ENCODE data around the gene ACO2.

ACO2 gene

DNA sequence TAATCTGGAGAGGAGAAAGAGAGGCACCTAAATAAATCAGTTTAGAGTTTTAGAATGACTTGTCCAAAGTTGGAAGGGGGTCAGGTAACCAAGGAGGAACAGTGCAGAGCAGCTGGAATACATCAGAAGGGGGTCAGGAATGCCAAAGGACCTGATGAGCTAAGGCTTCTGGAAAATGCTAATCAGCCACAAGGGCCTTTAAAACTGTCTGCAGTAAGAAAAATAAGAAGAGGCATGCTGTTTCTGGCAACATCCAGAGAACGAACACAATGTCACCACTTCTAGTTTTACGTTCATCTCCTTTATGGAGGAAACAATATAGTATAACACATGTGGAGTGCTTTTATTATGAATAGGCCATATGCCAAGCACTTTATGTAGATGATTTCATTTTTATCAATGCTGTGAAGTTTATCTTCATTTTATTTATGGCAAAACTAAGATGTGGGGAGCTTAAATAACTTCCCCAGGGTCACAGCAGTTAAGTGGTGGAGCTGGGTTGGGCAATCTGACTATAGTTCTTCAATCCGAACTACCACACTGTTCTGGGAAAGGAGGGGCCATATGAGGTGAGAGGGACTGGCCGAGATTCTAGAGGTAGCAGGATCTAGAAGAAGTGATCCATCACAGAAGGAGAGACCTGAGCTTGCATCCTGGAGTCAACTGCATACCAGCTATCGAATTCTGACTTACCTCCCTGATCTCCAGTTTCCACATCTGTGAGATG, 22.6 kb downstream of the ACO2 start:
- no peak for DNase-seq

DNA sequence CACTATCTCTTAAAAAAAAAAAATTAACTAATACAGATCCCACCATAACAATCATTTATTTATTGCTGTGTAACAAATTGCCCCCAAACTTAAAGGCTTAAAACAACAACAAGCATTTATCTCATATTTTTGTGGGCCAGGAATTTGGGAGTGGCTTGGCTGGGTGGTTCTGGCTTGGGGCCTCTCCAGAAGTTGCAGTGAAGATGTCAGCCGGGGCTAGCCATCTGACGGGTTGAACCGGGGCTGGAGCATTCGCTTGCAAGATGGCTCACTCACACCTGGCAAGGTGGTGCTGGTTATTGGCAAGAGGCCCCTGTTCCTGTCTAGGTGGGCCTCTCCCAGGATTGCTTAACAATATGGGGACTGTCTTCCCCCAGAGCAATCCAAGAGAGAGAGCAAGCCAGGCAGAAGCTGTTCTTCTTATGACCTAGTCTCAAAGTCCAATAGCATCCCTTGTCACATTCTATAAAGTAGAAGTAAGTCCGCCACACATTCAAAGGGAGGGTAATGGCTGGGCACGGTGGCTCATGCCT, 29.5 kb downstream of the ACO2 start:
- no peak for DNase-seq

DNA sequence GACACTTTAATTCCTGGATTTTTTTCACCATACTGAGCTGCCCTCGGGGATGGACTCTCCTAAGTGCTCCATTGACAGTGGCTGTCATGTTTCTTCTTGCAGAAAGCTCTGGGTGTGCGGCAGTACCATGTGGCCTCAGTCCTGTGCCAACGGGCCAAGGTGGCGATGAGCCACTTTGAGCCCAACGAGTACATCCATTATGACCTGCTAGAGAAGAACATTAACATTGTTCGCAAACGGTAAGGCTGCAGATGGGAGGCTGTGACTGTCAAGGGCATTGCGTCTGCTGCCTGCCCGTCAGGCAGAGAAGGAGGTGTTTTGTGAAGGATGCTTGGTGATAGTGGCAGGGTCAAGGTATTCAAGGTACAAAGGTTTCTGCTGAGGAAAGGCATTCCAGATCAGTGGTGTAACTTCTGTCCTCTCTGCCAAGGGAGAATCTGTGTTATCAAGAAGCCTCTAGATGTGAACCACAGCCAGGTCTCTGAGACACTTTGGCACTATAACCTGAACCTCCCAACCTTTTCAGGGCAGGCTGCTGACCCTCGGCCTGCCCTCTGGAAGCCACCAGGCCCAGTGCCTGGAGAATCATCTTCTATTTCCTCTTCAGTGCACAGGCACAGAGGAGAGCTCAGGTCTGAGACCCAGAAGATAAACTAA, 30.8 kb downstream of the ACO2 start:
- no peak for DNase-seq

DNA sequence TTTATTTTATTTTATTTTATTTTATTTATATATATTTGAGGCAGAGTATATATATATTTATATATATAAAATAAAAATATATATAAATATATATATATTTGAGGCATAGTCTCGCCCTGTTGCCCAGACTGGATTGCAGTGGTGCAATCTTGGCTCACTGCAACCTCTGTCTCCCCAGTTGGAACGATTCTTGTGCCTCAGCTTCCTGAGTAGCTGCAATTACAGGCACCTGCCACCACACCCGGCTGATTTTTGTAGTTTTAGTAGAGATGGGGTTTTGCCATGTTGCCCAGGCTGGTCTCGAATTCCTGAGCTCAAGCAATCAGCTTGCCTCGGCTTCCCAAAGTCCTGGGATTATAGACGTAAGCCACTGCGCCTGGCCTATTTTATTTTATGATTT, 31.4 kb downstream of the ACO2 start:
- DNase-seq = no peak

DNA sequence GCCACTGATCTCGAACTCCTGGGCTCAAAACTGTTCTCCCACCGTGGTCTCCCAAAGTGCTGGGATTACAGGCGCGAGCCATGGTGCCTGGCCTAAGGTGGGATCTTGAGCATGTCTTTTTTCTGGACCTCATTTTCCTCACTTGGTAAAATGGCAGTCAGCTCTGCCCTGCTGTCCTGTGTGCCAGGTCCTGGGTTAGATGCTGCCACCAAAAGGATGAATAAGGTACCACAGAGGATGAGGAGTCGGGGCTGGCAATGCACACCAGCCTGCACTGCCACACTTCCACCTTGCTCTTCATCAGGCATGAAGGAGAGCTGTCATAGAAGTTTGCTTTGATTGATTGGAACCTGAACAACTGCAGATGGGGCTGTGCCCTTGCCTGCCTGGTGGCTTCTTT, 32.3 kb downstream of the ACO2 start:
- DNase-seq = no peak

DNA sequence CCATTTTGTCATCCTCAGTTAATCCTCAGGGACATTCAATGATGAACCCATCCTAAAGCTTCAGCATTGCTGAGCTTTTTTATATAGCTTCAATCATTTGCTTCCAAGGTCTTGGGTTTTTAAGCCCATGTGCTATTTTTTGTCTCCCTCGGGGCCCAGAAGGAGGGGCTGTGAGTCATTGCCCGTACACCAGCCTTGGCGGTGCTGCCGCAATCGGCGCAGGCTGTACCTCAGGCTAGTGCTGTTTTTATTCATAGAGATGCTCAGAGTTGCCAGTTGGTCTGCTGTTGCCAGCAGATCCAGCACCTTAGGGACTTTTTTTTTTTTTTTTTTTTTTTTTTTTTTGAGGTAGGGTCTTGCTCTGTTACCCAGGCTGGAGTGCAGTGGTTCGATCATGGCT, 35.5 kb downstream of the ACO2 start:
- DNase-seq = no peak

DNA sequence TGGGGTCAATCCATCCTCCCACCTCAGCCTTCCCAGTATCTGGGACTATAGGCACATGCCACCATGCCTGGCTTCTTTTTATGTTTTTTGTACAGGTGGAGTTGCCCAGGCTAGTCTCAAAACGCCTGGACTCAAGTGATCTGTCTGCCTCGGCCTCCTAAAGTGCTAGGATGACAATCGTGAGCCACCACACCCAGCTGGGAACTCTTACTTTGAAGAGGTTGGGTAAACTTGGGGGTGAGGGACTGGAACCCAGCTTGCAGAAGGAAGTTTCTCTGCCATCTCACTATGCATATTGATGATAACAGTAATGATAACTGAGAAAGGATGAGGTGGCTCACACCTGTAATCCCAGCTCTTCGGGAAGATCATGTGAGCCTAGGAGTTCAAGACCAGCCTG, 35.9 kb downstream of the ACO2 start:
- no peak for DNase-seq

DNA sequence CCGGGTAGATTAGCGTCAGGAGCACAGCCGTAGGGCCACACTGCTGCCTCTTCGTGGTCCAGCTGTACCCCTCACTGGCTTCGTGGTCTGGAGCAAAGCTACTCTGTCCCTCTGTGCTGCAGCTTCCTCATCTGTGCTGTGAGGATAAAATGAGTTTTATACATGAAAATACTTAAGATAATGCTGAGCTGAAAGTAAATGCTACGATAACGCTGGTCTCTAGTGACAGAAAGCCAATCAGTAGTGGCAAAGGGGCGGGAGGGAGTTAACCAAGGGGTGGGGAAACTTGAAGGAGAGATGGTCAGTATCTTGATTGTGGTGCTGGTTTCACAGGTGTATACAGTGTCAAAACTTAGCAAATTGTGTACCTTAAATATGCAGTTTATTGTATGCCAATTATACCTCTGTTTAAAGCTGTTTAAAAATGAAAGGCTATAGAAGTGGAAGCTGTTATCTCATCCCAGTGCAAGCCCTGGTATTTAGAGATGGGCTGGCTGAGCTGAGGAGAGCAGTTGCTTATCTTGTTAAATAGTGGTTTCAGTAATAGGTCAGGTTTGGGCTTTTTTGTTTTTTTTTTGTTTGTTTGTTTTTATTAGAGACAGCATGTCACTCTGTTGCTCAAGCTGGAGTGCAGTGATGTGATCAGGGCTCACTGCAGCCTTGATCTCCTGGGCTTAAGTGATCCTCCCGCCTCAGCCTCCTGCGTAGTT, 36.7 kb downstream of the ACO2 start:
- DNase-seq = no peak

DNA sequence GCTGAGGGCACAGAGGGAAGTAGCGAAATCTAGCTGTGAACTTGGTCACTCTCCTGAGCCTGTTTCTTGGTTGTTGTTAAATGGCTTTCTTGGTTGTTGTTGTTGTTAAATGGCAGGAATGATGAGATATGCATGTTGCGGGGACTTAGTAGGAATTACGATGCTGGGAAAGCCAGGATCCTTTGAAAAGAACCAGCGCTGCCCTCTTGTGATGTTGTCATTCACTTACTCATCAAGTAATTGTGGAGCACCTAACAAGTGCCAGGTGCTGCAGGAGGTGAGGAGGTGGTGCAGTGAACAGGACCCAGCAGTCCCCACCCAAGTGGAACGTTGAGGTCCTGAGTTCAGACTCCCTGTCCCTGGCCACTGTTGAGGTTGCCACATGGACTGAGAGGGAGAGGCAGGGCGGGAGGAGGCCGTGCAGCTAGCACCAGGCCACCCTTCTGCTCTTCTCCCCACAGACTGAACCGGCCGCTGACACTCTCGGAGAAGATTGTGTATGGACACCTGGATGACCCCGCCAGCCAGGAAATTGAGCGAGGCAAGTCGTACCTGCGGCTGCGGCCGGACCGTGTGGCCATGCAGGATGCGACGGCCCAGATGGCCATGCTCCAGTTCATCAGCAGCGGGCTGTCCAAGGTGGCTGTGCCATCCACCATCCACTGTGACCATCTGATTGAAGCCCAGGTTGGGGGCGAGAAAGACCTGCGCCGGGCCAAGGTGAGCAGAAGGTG, 38.6 kb downstream of the ACO2 start:
- DNase-seq = no peak

DNA sequence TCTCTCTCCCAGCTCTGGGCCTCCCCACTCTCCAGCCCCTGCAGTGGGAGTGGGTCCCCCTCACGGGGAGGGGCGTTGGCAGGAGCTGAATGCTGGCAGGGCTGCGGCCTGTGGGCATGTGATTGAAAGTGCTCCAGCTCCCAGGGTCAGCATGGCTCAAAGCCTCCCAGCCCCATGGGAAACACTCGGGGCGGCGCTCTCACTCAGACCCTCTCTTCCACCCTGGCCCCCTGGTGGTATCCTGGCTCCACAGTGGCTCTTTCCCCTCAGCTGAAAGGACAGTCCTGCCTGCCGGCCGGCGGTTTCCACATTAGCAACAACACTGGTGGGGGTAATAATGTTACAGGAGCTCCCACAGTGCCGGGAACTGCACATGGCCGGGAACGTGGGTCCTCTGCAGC, 39.9 kb downstream of the ACO2 start:
- no peak for DNase-seq

DNA sequence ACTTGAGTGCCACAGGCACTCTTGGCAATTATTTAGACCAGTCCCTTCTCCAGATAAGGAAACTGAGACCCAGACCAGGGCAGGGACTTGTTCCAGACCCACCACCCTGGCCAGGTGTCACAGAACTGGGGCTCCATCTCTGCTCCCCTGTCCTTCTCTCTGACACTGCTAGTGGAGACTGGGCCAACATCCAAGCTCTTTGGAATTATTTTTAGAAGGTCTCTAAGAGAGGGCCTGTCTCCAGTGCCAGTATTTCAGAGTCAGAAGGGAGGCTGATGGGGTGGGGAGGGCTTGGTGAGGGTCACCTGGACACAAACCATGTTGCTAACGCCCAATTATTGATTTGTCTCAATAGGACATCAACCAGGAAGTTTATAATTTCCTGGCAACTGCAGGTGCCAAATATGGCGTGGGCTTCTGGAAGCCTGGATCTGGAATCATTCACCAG, 42.6 kb downstream of the ACO2 start:
- no peak for DNase-seq

DNA sequence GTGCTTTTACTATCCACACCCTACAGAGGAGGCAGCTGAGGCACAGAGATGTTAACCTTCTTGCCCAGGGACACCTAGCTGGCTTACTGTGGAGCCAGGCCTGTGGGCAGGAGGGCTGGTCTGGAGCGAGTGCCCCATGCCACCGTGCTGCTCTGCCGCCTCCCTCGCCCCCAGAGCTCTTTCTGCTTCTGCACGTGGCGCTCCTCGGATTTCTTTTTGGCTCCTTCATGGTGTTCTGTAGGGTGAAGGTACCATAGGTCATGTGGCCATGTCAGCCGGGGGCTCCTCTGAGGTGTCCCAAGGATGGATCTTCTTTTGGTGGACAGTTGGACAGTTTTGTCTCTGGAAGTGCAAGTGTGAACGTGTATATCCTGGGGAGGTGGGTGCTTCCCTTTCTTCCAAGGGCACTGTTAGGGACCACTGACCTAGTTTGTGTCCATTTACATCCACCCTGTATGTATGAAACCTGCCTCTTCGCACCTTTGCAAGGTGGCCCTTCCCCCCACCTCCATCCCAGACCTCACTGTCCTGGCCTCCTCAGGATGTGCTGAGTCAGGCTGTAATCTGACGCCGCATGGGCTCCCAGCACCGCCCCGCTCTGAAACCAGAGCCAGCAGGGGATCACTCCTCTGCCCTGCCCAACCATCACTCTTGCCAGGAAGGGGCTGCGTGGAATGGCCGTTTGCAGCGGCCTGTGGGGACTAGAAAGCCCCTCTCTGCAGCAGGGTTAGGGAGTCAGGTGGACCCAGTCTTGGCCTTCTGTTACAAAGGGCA, 43.7 kb downstream of the ACO2 start:
- no peak for DNase-seq

DNA sequence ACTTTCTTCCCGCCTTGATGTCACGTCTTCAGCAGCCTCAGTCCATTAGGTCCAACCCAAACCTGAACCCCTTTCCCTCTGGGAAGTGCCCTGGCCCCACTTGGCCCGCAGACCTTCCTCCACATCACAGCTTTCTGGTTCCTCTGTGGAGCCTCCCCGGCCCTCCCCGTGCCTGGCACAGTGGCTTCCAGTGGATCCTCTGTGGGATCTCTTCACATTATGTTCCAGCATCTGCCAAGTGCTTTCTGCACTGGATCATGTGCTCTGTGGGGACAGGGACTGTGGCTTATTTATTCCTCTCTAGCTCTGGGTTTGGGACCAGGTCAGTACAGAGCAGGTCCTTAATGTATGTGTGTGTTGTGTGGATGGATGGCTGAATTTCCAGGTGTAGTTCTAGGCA, 44.5 kb downstream of the ACO2 start:
- no peak for DNase-seq

DNA sequence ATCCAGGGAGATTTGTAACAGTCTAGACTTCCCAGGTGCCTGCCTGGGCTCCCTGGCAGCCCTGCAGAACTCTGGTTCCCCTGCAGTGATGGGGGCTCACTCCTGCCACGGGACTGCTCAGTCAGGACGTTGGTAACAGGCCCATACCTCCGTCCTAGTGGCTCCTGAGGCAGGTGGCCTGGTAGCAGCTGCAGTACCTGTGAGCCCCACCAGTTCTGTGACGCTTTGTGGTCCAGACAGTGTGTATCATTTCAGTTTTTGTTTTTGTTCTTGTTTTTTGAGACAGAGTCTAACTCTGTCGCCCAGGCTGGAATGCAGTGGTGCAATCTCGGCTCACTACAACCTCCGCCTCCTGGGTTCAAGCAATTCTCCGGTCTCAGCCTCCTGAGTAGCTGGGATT, 47.5 kb downstream of the ACO2 start:
- DNase-seq = no peak

DNA sequence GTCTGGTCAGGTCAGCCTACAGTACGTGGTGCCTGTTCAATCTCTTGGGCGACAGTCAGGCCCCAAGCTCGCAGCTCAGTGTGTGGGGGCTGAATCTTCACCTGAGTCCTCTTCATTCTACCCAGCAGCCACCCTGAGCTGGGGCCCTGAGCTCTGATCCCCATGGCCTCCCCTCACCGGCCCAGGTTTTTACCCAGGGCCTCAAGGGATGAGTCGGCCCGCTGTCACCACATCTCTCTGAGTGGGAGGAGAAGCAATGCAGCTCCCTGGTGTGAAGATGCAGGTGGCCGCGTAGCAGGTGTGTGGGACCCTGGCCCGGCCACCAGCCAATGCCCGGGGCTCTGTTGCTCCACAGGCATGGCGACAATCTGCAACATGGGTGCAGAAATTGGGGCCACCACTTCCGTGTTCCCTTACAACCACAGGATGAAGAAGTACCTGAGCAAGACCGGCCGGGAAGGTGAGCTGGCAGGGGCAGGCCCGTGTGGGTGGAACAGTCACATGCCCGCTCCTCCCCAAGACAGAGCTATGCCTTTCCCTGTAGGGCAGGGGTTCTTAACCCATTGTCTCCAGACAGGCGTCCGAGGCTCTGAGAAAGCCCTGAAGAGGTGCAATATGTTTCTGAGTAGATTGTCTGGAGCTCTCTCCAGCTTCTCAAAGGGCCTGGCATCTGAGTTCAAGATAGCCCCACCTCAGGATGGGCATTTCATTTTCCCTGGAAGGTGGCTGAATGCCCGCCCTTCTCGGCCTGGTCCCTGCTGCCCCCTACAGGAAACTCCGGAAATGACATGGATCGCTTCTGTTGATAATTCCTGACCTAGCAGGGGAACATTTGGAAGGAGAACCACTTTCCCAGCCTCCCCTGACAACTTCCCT, 48.5 kb downstream of the ACO2 start:
- no peak for DNase-seq

DNA sequence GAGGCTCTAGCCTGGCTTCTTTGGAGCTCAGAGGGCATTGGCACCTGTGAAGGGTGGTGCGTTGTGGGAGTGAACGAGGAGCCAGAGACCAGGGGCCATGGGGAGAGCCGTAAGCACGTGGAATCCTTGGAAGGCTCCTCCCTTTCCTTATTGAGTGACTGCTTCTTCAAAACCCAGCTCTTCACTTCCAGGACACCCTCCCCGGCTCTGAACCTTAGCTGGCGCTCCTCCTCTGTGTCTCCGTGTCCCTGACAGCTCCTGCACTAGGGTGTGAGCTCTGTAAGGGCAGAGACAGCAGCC, 49.1 kb downstream of the ACO2 start:
- no peak for DNase-seq

DNA sequence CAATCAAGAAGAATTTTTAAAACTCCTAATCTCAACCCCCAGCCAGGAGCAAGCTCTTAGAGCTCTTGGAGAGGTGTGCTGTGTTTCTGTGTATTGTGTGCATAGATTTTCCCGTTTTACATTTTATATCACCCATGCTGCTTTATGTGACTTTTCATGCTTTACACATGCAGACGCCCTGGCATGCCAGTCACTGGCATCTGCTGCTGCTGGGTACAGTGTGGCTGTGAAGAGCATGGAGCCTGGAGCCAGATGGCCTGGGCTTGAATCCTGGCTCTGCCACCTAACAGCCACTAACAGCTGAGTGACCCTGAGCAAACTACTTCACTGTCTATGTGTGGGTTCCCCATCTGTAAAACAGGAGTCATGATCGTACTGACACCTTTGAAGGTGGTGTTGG, 52.2 kb downstream of the ACO2 start:
- DNase-seq = no peak

DNA sequence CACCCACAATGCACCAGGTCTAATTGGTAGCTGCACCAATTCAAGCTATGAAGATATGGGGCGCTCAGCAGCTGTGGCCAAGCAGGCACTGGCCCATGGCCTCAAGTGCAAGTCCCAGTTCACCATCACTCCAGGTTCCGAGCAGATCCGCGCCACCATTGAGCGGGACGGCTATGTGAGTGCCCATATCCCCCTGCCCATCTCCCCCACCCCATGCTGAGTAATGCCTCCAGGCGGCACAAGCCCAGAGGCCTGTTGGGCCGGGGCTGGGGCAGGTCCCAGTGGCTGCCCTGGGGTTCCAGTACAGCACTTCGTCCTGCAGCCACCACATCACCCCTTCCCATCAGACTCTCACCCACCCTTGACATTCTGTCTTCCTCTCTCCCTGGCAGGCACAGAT, 53.9 kb downstream of the ACO2 start:
- no peak for DNase-seq

DNA sequence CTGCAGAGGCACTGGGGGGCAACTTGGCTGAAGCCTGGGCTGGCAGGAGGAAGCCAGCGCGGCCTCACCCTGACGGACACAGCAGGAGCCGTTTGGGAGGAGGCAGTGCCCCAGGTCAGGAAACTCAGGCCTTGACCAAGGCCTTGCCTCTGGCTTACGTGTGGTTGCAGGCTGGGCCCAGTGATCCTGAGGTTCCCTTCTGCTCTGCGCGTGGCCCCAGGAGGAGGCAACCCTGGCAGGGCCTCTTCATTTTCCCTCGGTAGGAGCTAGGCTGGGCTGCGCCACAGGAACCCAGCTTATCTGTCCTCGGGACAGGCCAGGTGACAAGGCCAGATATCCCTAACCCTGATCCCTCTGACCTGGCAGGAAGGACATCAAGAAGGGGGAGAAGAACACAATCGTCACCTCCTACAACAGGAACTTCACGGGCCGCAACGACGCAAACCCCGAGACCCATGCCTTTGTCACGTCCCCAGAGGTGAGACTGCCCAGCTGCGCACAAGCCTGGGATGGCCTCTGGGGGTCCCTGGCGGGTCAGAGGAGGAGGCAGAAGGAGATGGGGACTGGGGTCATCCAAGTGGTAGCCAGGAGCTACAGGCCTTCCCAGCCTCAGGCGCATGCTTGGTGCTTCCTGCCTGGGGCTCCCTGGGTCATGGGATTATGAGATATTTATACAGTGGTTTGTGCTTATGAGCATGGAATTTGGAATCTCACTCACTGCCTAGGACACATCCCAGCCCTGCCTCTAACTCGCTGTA, 54.7 kb downstream of the ACO2 start:
- no peak for DNase-seq

DNA sequence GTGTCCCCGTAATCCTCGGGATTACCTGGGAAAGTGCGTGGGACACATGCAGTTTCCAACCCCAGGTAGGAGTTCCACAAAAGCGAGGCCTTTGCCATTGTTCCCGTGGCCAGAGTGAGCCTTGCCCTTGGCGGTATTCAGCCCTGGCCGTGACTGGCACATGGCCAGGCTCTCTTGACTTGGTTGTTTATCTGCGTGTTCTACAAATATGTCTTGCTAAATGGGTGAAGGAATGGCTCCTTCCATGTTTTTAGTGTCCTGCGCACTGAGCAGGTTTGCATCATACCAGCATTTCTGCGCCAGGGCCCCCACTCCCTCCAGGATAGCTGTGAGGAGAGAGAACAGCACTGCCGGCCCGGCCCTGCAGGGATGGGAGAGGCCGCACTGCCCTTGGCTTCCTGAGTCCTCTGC, 55.3 kb downstream of the ACO2 start:
- no peak for DNase-seq

All from NCI-H1048 (cell line).